Spinal cord (tissue), 10 donors: ENCODE measurements around the gene NTM. TPM values are rescaled to one million over a fixed set of nuclear protein-coding genes. Genes with fewer than 3 reads are reported as not detected.

Source experiments
- DNase-seq, 6 donors: peaks; one replicate each; pipeline versions ENCODE4 v3.0.0 to v3.0.0-alpha.2; 2013 to 2015; ENCODE audit warnings: low spot score in 6 of 6, low read depth in 4 of 6
- H3K27ac ChIP-seq: one replicate; pipeline ENCODE4 v1.5.1; 2013; ENCODE audit warnings: low read depth, low read length, control low read depth
- H3K27me3 ChIP-seq: one replicate; pipeline ENCODE4 v1.6.1; 2013; ENCODE audit warnings: low read length; ENCODE audit not compliant: control insufficient read depth, insufficient read depth
- H3K36me3 ChIP-seq: one replicate; pipeline ENCODE4 v1.6.1; 2013; ENCODE audit warnings: low read length; ENCODE audit not compliant: control insufficient read depth, insufficient read depth
- H3K4me1 ChIP-seq: one replicate; pipeline ENCODE4 v1.6.1; 2013; ENCODE audit warnings: low read length; ENCODE audit not compliant: control insufficient read depth, insufficient read depth
- H3K4me3 ChIP-seq: one replicate; pipeline ENCODE4 v1.5.1; 2013; ENCODE audit warnings: low read depth, low read length, control low read depth
- H3K9me3 ChIP-seq: one replicate; pipeline ENCODE4 v1.6.1; 2013; ENCODE audit warnings: low read length; ENCODE audit not compliant: control insufficient read depth, insufficient read depth
- WGBS: methylation state at CpG from one replicate; pipeline ENCODE4 v1.1.5; 2013; ENCODE audit warnings: missing lambda C conversion rate; ENCODE audit not compliant: insufficient coverage; 5-methylcytosine and 5-hydroxymethylcytosine counted together
- polyA plus RNA-seq, 2 donors: library from polyadenylated mRNA; unstranded; fragments of 120-200 nt; gene quantifications; one replicate each; pipeline ENCODE4 v1.2.1, GENCODE V29; 2013; ENCODE audit not compliant: insufficient read length in 2 of 2
- total RNA-seq, 2 donors: library from RNA; depleted of rRNA in 1 of 2; stranded (reverse); fragments of 120-200 nt in 1 of 2; fragments of >200 nt in 1 of 2; gene quantifications; one replicate each; pipeline versions ENCODE4 v1.2.3 to v1.2.4, GENCODE V29; 2013 to 2014
- donor health status: healthy.

Gene NTM
- total and polyA plus RNA-seq, 4 donors: 69.3 to 181 (median 155) TPM

GRCh38 chr11:132111838-132112237, 741.4 kb downstream of the NTM start:
- Histone ChIP-seq H3K27me3 (no peaks in the 10 kb centered on the region), H3K36me3 (no peaks in the 10 kb centered on the region), H3K27ac (peak overlapping the region; percentile 80), H3K4me3 (no peak overlapping the region), H3K4me1 (peaks cover 17% of the 10 kb centered on the region), H3K9me3 (no peaks in the 10 kb centered on the region)
- 51% methylated on average over 4 of the region's 5 CpGs for WGBS
- DNase-seq: peak in 1 of 6 donors; percentile 43

GRCh38 chr11:132112846-132113245, 742.4 kb downstream of the NTM start:
- H3K36me3 ChIP-seq: no peaks in the 10 kb centered on the region
- peak in 1 of 6 donors; percentile 57 for DNase-seq
- no peaks in the 10 kb centered on the region for H3K27me3 ChIP-seq
- H3K9me3 ChIP-seq: no peaks in the 10 kb centered on the region
- no peak overlapping the region for H3K4me3 ChIP-seq
- 17% methylated on average over 1 of the region's 6 CpGs for WGBS
- peaks cover 17% of the 10 kb centered on the region for H3K4me1 ChIP-seq
- peak overlapping the region; percentile 80 for H3K27ac ChIP-seq

- no peaks in the 10 kb centered on the region for H3K27me3 ChIP-seq
- no peaks in the 10 kb centered on the region for H3K36me3 ChIP-seq
- peaks cover 21% of the 10 kb centered on the region for H3K4me1 ChIP-seq
- WGBS: 0% methylated on average over 1 of the region's 3 CpGs
- peak in 1 of 6 donors; percentile 63 for DNase-seq
- H3K9me3 ChIP-seq: no peaks in the 10 kb centered on the region
- no peak overlapping the region for H3K27ac ChIP-seq
- no peak overlapping the region for H3K4me3 ChIP-seq
These were observed 743.8 kb downstream of the NTM start for GRCh38 chr11:132114185-132114584.

GRCh38 chr11:132114743-132115142, 744.3 kb downstream of the NTM start:
- WGBS: 100% methylated on average over 1 of the region's 3 CpGs

GRCh38 chr11:132115454-132115853, 745.0 kb downstream of the NTM start:
- Histone ChIP-seq H3K27me3 (no peaks in the 10 kb centered on the region), H3K4me1 (peaks cover 25% of the 10 kb centered on the region), H3K36me3 (no peaks in the 10 kb centered on the region), H3K27ac (no peak overlapping the region), H3K4me3 (no peak overlapping the region), H3K9me3 (no peaks in the 10 kb centered on the region)
- 85% methylated on average over 3 of the region's 5 CpGs for WGBS
- no peak for DNase-seq

More at GRCh38 chr11:132114743-132115142, 744.3 kb downstream of the NTM start:
- Histone ChIP-seq H3K4me3 (no peak overlapping the region), H3K9me3 (no peaks in the 10 kb centered on the region), H3K36me3 (no peaks in the 10 kb centered on the region), H3K4me1 (peaks cover 23% of the 10 kb centered on the region), H3K27ac (no peak overlapping the region), H3K27me3 (no peaks in the 10 kb centered on the region)
- DNase-seq: no peak

GRCh38 chr11:132116516-132116915, 746.1 kb downstream of the NTM start:
- WGBS: no CpG with 5 or more reads among the region's 3 CpGs
- Histone ChIP-seq H3K36me3 (no peaks in the 10 kb centered on the region), H3K27ac (no peak overlapping the region), H3K4me3 (no peak overlapping the region), H3K4me1 (peaks cover 22% of the 10 kb centered on the region), H3K27me3 (no peaks in the 10 kb centered on the region), H3K9me3 (no peaks in the 10 kb centered on the region)
- DNase-seq: no peak

GRCh38 chr11:132118661-132119060, 748.2 kb downstream of the NTM start:
- H3K9me3 ChIP-seq: no peaks in the 10 kb centered on the region
- H3K27me3 ChIP-seq: no peaks in the 10 kb centered on the region
- H3K36me3 ChIP-seq: no peaks in the 10 kb centered on the region
- no peak overlapping the region for H3K4me3 ChIP-seq
- peaks cover 26% of the 10 kb centered on the region for H3K4me1 ChIP-seq
- no peak overlapping the region for H3K27ac ChIP-seq
- peak in 1 of 6 donors; percentile 90 for DNase-seq
- 92% methylated on average over 3 of the region's 6 CpGs for WGBS

GRCh38 chr11:132119573-132119972, 749.2 kb downstream of the NTM start:
- peak in 1 of 6 donors; percentile 32 for DNase-seq
- Histone ChIP-seq H3K36me3 (no peaks in the 10 kb centered on the region), H3K4me1 (peaks cover 24% of the 10 kb centered on the region), H3K4me3 (no peak overlapping the region), H3K27ac (no peak overlapping the region), H3K9me3 (no peaks in the 10 kb centered on the region), H3K27me3 (no peaks in the 10 kb centered on the region)
- WGBS: 91% methylated on average over 4 of the region's 4 CpGs

- peak in 2 of 6 donors; percentile 40 to 52 for DNase-seq
- WGBS: 40% methylated on average over 3 of the region's 4 CpGs
- Histone ChIP-seq H3K36me3 (no peaks in the 10 kb centered on the region), H3K27me3 (no peaks in the 10 kb centered on the region), H3K27ac (no peak overlapping the region), H3K4me3 (no peak overlapping the region), H3K9me3 (no peaks in the 10 kb centered on the region), H3K4me1 (peaks cover 46% of the 10 kb centered on the region)
These were observed 752.3 kb downstream of the NTM start for GRCh38 chr11:132122735-132123134.

- H3K4me3 ChIP-seq: no peak overlapping the region
- H3K36me3 ChIP-seq: no peaks in the 10 kb centered on the region
- no peaks in the 10 kb centered on the region for H3K9me3 ChIP-seq
- H3K27ac ChIP-seq: no peak overlapping the region
- H3K27me3 ChIP-seq: no peaks in the 10 kb centered on the region
- 90% methylated on average over 10 of the region's 10 CpGs for WGBS
- no peak for DNase-seq
- H3K4me1 ChIP-seq: peaks cover 49% of the 10 kb centered on the region
These were observed 753.0 kb downstream of the NTM start for GRCh38 chr11:132123449-132123848.
